OCI-LY7 (cell line): Measurements from ENCODE around the gene ACVRL1.

ENCODE experiments used
- EZH2phosphoT487 ChIP-seq: fragments of 200-600 bp; sonication (generic); IDR thresholded peaks from 2 replicates; pipeline ENCODE4 v1.6.1; 2018; ENCODE audit warnings: low read depth, borderline replicate concordance, mild to moderate bottlenecking, mixed run types, antibody characterized with exemption, low read length, moderate library complexity, mixed read lengths
- TF ChIP-seq, protein P1 (sequence below): fragments of 200-600 bp; sonication (generic); conservative IDR thresholded peaks from 2 replicates; pipeline ENCODE4 v1.5.1; 2014; ENCODE audit warnings: mild to moderate bottlenecking, antibody characterized with exemption, low read length, moderate library complexity, mixed read lengths

- TF ChIP-seq, protein P1, sequence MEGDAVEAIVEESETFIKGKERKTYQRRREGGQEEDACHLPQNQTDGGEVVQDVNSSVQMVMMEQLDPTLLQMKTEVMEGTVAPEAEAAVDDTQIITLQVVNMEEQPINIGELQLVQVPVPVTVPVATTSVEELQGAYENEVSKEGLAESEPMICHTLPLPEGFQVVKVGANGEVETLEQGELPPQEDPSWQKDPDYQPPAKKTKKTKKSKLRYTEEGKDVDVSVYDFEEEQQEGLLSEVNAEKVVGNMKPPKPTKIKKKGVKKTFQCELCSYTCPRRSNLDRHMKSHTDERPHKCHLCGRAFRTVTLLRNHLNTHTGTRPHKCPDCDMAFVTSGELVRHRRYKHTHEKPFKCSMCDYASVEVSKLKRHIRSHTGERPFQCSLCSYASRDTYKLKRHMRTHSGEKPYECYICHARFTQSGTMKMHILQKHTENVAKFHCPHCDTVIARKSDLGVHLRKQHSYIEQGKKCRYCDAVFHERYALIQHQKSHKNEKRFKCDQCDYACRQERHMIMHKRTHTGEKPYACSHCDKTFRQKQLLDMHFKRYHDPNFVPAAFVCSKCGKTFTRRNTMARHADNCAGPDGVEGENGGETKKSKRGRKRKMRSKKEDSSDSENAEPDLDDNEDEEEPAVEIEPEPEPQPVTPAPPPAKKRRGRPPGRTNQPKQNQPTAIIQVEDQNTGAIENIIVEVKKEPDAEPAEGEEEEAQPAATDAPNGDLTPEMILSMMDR: no peak
- no peak for TF ChIP-seq EZH2phosphoT487
These were observed 26.8 kb downstream of the ACVRL1 start for GRCh38 chr12:51934080-51934479.
